K562 (cell line): ENCODE data around the gene AP2A2. TPM values are rescaled to one million over a fixed set of nuclear protein-coding genes. Genes with fewer than 3 reads are reported as not detected.

ENCODE experiments used
- ATAC-seq: fragments of 200-7000 bp; cut with Tn5 transposase; 3 replicates; pipeline ENCODE4 v1.9.1; 2020; ENCODE audit warnings: moderate library complexity
- BruUV-seq: library from RNA; stranded (reverse); fragments of 400-500 nt; replicated peaks from 2 replicates; lab custom pipeline; 2021; lab: Mats Ljungman, UMichigan
- CTCF ChIA-PET: fragments of 300-600 bp; formaldehyde crosslinking; extraction: SDS; loops from one replicate; lab custom pipeline; 2021; ENCODE audit warnings: low intra/inter-chr PET ratio; lab: Yijun Ruan, JAX
- POLR2A ChIA-PET: fragments of 300-600, 350-650 bp; sonication (Branson Sonifier 250); formaldehyde crosslinking; extraction: SDS; loops from one replicate; lab custom pipeline; 2021; ENCODE audit warnings: antibody characterized with exemption, inconsistent platforms; lab: Yijun Ruan, JAX
- DNase-seq, 4 experiments: peaks; one replicate each; pipeline versions ENCODE4 v3.0.0 to v3.0.0-alpha.2; 2011 to 2018; ENCODE audit warnings: low spot score in 3 of 4, mixed read lengths in 3 of 4; ENCODE audit errors: extremely low read depth in 1 of 4
- FAIRE-seq: peaks from 2 replicates; lab custom pipeline; 2011; peaks lifted over from hg19 to GRCh38; lab: Jason Lieb, UNC
- H2AFZ ChIP-seq: 2 replicates; pipeline ENCODE4 v1.6.0; 2011; ENCODE audit warnings: low read depth, low read length, control low read depth, inconsistent platforms
- H3K27ac ChIP-seq: fragments of 200-600 bp; 3 replicates; pipeline ENCODE4 v1.8.0; 2011; ENCODE audit warnings: low read depth, mild to moderate bottlenecking, control low read depth, inconsistent platforms, low read length, moderate library complexity, mixed read lengths; ENCODE audit errors: extremely low read depth
- H3K27me3 ChIP-seq, 2 experiments: fragments of 300-600 bp in 1 of 2; 2 replicates in 1 of 2; 3 replicates in 1 of 2; pipeline versions ENCODE4 v1.6.0 to v1.8.0; 2011; ENCODE audit warnings: inconsistent platforms in 2 of 2, low read length in 2 of 2, mild to moderate bottlenecking in 1 of 2, mixed read lengths in 1 of 2, moderate library complexity in 1 of 2; ENCODE audit not compliant: control insufficient read depth in 2 of 2, insufficient read depth in 2 of 2
- H3K36me3 ChIP-seq: fragments of 300-600 bp; 3 replicates; pipeline ENCODE4 v1.8.0; 2011; ENCODE audit warnings: mild to moderate bottlenecking, low read length, inconsistent platforms; ENCODE audit not compliant: control insufficient read depth, insufficient read depth
- H3K4me1 ChIP-seq, 2 experiments: fragments of 200-600 bp in 1 of 2; replicated peaks in 1 of 2; 2 replicates in 1 of 2; 3 replicates in 1 of 2; pipeline versions ENCODE4 v1.5.1 to v1.8.0; 2011; ENCODE audit warnings: inconsistent platforms in 2 of 2, low read length in 2 of 2, mild to moderate bottlenecking in 1 of 2, mixed read lengths in 1 of 2, moderate library complexity in 1 of 2; ENCODE audit not compliant: control insufficient read depth in 2 of 2, insufficient read depth in 2 of 2
- H3K4me2 ChIP-seq: 2 replicates; pipeline ENCODE4 v1.6.1; 2011; ENCODE audit warnings: low read length, control low read depth, inconsistent platforms, mixed read lengths; ENCODE audit not compliant: insufficient read depth
- H3K4me3 ChIP-seq: fragments of 200-600 bp; sonication (generic), shearing (Covaris generic); 2 replicates; pipeline ENCODE4 v1.5.1; 2016; ENCODE audit warnings: control low read depth, inconsistent platforms
- H3K79me2 ChIP-seq: fragments of 200-600 bp; 3 replicates; pipeline ENCODE4 v1.8.0; 2011; ENCODE audit warnings: low read length, inconsistent platforms; ENCODE audit not compliant: control insufficient read depth, insufficient read depth
- H3K9ac ChIP-seq, 2 experiments: 2 replicates each; pipeline versions ENCODE4 v1.6.0 to v1.6.1; 2011; ENCODE audit warnings: low read depth in 2 of 2, low read length in 2 of 2, control low read depth in 1 of 2, inconsistent platforms in 1 of 2, mild to moderate bottlenecking in 1 of 2, mixed read lengths in 1 of 2; ENCODE audit not compliant: insufficient read depth in 1 of 2
- H3K9me1 ChIP-seq: one replicate; pipeline ENCODE4 v1.6.0; 2011; ENCODE audit warnings: inconsistent platforms, mild to moderate bottlenecking, low read length, moderate library complexity; ENCODE audit not compliant: control insufficient read depth, insufficient read depth
- H3K9me3 ChIP-seq: replicated peaks from 2 replicates; pipeline ENCODE4 v1.5.1; 2011; ENCODE audit warnings: low read depth, low read length, inconsistent platforms; ENCODE audit not compliant: control insufficient read depth, insufficient read depth
- H4K20me1 ChIP-seq: replicated peaks from 2 replicates; pipeline ENCODE4 v1.6.1; 2011; ENCODE audit warnings: low read length, inconsistent platforms, mixed read lengths; ENCODE audit not compliant: control insufficient read depth, insufficient read depth
- DDX20 ChIP-seq: fragments of 450-650 bp; IDR thresholded peaks from 2 replicates; pipeline ENCODE4 v1.6.1; 2016; ENCODE audit warnings: missing genetic modification characterization, low read depth, mild to moderate bottlenecking, missing compliant biosample characterization, moderate library complexity
- GMEB1 ChIP-seq: fragments of 250-450 bp; sonication (Bioruptor Pico); IDR thresholded peaks from 2 replicates; pipeline ENCODE4 v1.4.0; 2020; ENCODE audit warnings: mild to moderate bottlenecking
- RBM15 ChIP-seq: fragments of 200-400 bp; formaldehyde crosslinking; IDR thresholded peaks from 2 replicates; pipeline ENCODE4 v1.6.1; 2018; ENCODE audit warnings: mild to moderate bottlenecking, low read length, moderate library complexity; ENCODE audit not compliant: insufficient read depth
- ZNF696 ChIP-seq: fragments of 250-450 bp; sonication (Bioruptor Pico); conservative IDR thresholded peaks from 2 replicates; pipeline ENCODE4 v1.4.0; 2020; ENCODE audit warnings: mild to moderate bottlenecking, moderate library complexity
- WGBS: fragments of 100-300 bp; shearing (Covaris generic); methylation state at CpG from one replicate; pipeline ENCODE4 v1.1.6; 2016; ENCODE audit warnings: low coverage, mixed read lengths; ENCODE audit not compliant: insufficient coverage; ENCODE audit errors: missing lambda C conversion rate; 5-methylcytosine and 5-hydroxymethylcytosine counted together
- in situ Hi-C: fragments of 300-500 bp; cut with MboI; formaldehyde crosslinking; loops from 4 replicates; pipeline ENCODE4 v1.15.0; 2018; ENCODE audit warnings: inconsistent platforms, mixed read lengths
- intact Hi-C: fragments of 100-400 bp; cut with micrococcal nuclease; formaldehyde crosslinking; loops from 2 replicates; pipeline ENCODE4 v1.14.2; 2022
- polyA plus RNA-seq, 8 experiments: library from polyadenylated mRNA; depleted of rRNA in 4 of 8; stranded (reverse) in 5 of 8; unstranded in 3 of 8; fragments of >200 nt; fragmentation: Nextera tagmentation in 2 of 8; fragmentation: Illumina TruSeq in 1 of 8; extraction: Ambion mirVana in 2 of 8; extraction: Trizol in 1 of 8; gene quantifications; 2 replicates each; pipeline versions ENCODE4 v1.2.1 to v1.2.3, GENCODE V29; 2011 to 2014; ENCODE audit warnings: inconsistent platforms in 1 of 8, missing spikeins in 1 of 8
- total RNA-seq, 7 experiments: library from RNA; depleted of rRNA in 6 of 7; stranded (reverse); fragments of >200 nt in 6 of 7; fragmentation: Illumina TruSeq in 2 of 7; extraction: Trizol in 2 of 7; gene quantifications; 2 replicates each; pipeline versions ENCODE4 v1.2.1 to v1.2.3, GENCODE V29; 2011 to 2021; ENCODE audit warnings: low replicate concordance in 1 of 7

Gene AP2A2
- total and polyA plus RNA-seq, 9 of the 15 experiments (the other 6 are each of a cell fraction or from before 2014, with no cell fraction given) = 0.69 to 41.7 (median 15.2) TPM

GRCh38 chr11:1011320-1011698 is 85.6 kb downstream of the AP2A2 start:
- H4K20me1 ChIP-seq = no peaks in the 10 kb centered on the region
- intact Hi-C loops = no loop called here
- in situ Hi-C loops = no loop called here
- peaks cover 31% of the 10 kb centered on the region; the same call in 2 of the 3 replicates for H3K36me3 ChIP-seq
- no peak overlapping the region for H3K4me2 ChIP-seq
- ChIA-PET POLR2A (interaction anchor here (0.6 kb wide), 1 partner anchor 10 kb away, joined by 3 read pairs; no protein-coding TSS in a partner anchor), CTCF (no interaction called here)
- peaks cover 6% of the 10 kb centered on the region for H3K9me1 ChIP-seq
- 87% methylated on average over 14 of the region's 17 CpGs for WGBS
- no peak overlapping the region for H3K4me3 ChIP-seq
- peaks cover 0 to 25% of the 10 kb centered on the region in 2 experiments; a peak in 1 of 5 replicates for H3K4me1 ChIP-seq
- H3K9ac ChIP-seq = no peak overlapping the region
- FAIRE-seq (no peak), ATAC-seq (no peak), DNase-seq (no peak)
- H3K9me3 ChIP-seq = no peaks in the 10 kb centered on the region
- no peak overlapping the region for H3K27ac ChIP-seq
- H3K27me3 ChIP-seq = 0 out of 5 replicates have a peak, but pooled peaks cover 0 to 4% of the 10 kb centered on the region in 2 experiments
- no TSS peak for BruUV-seq
- no peak overlapping the region for H2AFZ ChIP-seq
- no peaks in the 10 kb centered on the region for H3K79me2 ChIP-seq
- no peak for TF ChIP-seq DDX20 (tag)
- no peak for TF ChIP-seq RBM15
- no peak for TF ChIP-seq ZNF696 (CRISPR knock-in tag)
- no peak for TF ChIP-seq GMEB1
